ENCODE data around the gene TSPAN18. TPM values are rescaled to one million over a fixed set of nuclear protein-coding genes. Genes with fewer than 3 reads are reported as not detected.

The TSPAN18 gene
- total RNA-seq, 4 donors from 2014 or later, result 0.95 to 4.5 (median 2.3) TPM

GRCh38 chr11:44734843-44735381 lies 8.2 kb downstream of the TSPAN18 start:
- no peak for DNase-seq (ENCODE audit: low spot score in 2 of 2)
- no peak overlapping the region for H3K4me3 ChIP-seq (ENCODE audit: low read depth, poor library complexity, severe bottlenecking)
- TF ChIP-seq POLR2A (IDR thresholded peaks at IDR 0.05), result no peak
- TF ChIP-seq CTCF (IDR thresholded peaks at IDR 0.05), result no peak
- intact Hi-C loops (cut with DNase I; ENCODE audit: low total_unique reads), result no loop called here
- WGBS, 2 donors, result 75 to 81% methylated on average over 7 of the region's 7 CpGs

- DNase-seq (ENCODE audit: low spot score in 2 of 2), result no peak
- H3K4me3 ChIP-seq (ENCODE audit: low read depth, poor library complexity, severe bottlenecking), result no peak overlapping the region
- TF ChIP-seq CTCF (IDR thresholded peaks at IDR 0.05) (no peak), POLR2A (IDR thresholded peaks at IDR 0.05) (no peak)
- WGBS, 2 donors, result 81 to 86% methylated on average over 2 of the region's 2 CpGs
- intact Hi-C loops (cut with DNase I; ENCODE audit: low total_unique reads), result no loop called here
Observed at GRCh38 chr11:44736791-44737190, 10.0 kb downstream of the TSPAN18 start.

- intact Hi-C loops (cut with DNase I; ENCODE audit: low total_unique reads), result no loop called here
- no peak overlapping the region for H3K4me3 ChIP-seq (ENCODE audit: low read depth, poor library complexity, severe bottlenecking)
Observed at GRCh38 chr11:44737245-44738085, 10.7 kb downstream of the TSPAN18 start.

GRCh38 chr11:44738791-44739190 lies 12.0 kb downstream of the TSPAN18 start:
- 85 to 88% methylated on average over 5 of the region's 5 CpGs for WGBS, 2 donors
- no peak for TF ChIP-seq POLR2A (IDR thresholded peaks at IDR 0.05)
- no peak overlapping the region for H3K4me3 ChIP-seq (ENCODE audit: low read depth, poor library complexity, severe bottlenecking)
- DNase-seq (ENCODE audit: low spot score in 2 of 2), result no peak
- intact Hi-C loops (cut with DNase I; ENCODE audit: low total_unique reads), result no loop called here

More at GRCh38 chr11:44737245-44738085, 10.7 kb downstream of the TSPAN18 start:
- no peak for DNase-seq (ENCODE audit: low spot score in 2 of 2)
- TF ChIP-seq CTCF (IDR thresholded peaks at IDR 0.05), result no peak
- no peak for TF ChIP-seq POLR2A (IDR thresholded peaks at IDR 0.05)
- 76 to 80% methylated on average over 11 of the region's 11 CpGs for WGBS, 2 donors

- no peak for DNase-seq (ENCODE audit: low spot score in 2 of 2)
- WGBS, 2 donors, result 38 to 62% methylated on average over 8 of the region's 8 CpGs
- no peak for TF ChIP-seq CTCF (IDR thresholded peaks at IDR 0.05)
- TF ChIP-seq POLR2A (IDR thresholded peaks at IDR 0.05), result no peak
- intact Hi-C loops (cut with DNase I; ENCODE audit: low total_unique reads), result no loop called here
- no peak overlapping the region for H3K4me3 ChIP-seq (ENCODE audit: low read depth, poor library complexity, severe bottlenecking)
Observed at GRCh38 chr11:44740967-44741366, 14.2 kb downstream of the TSPAN18 start.

GRCh38 chr11:44741976-44742375 lies 15.2 kb downstream of the TSPAN18 start:
- no peak overlapping the region for H3K4me3 ChIP-seq (ENCODE audit: low read depth, poor library complexity, severe bottlenecking)
- intact Hi-C loops (cut with DNase I; ENCODE audit: low total_unique reads), result no loop called here
- TF ChIP-seq POLR2A (IDR thresholded peaks at IDR 0.05), result no peak
- no peak for TF ChIP-seq CTCF (IDR thresholded peaks at IDR 0.05)
- WGBS, 2 donors, result 82 to 86% methylated on average over 4 of the region's 4 CpGs
- DNase-seq (ENCODE audit: low spot score in 2 of 2), result no peak
